Immature natural killer cell (primary cell): ENCODE measurements around the gene PRPS1L1. TPM values are rescaled to one million over a fixed set of nuclear protein-coding genes. Genes with fewer than 3 reads are reported as not detected.

Experiments
- DNase-seq, 3 donors: peaks; one replicate each; pipeline ENCODE4 v3.0.0; 2022; ENCODE audit warnings: mixed read lengths in 1 of 3
- H3K27ac Mint-ChIP-seq, 6 donors: one replicate each; pipeline ENCODE4 v1.8.0; 2020; ENCODE audit warnings: mixed read lengths in 6 of 6, mild to moderate bottlenecking in 5 of 6, inconsistent platforms in 4 of 6, moderate library complexity in 3 of 6
- H3K27me3 Mint-ChIP-seq, 3 donors: one replicate each; pipeline ENCODE4 v1.8.0; 2020 to 2021; ENCODE audit warnings: low read depth in 3 of 3, mild to moderate bottlenecking in 3 of 3, mixed read lengths in 3 of 3, moderate library complexity in 3 of 3, inconsistent platforms in 1 of 3
- H3K36me3 Mint-ChIP-seq, 3 donors: one replicate each; pipeline ENCODE4 v1.8.0; 2020; ENCODE audit warnings: mixed read lengths in 3 of 3, inconsistent platforms in 2 of 3, mild to moderate bottlenecking in 2 of 3
- H3K4me1 Mint-ChIP-seq, 2 donors: one replicate each; pipeline ENCODE4 v1.8.0; 2020; ENCODE audit warnings: inconsistent platforms in 2 of 2, mild to moderate bottlenecking in 2 of 2, mixed read lengths in 2 of 2, moderate library complexity in 1 of 2
- H3K4me3 Mint-ChIP-seq, 5 donors: one replicate each; pipeline ENCODE4 v1.8.0; 2020; ENCODE audit warnings: mild to moderate bottlenecking in 5 of 5, mixed read lengths in 5 of 5, inconsistent platforms in 3 of 5, moderate library complexity in 3 of 5
- H3K9me3 Mint-ChIP-seq, 6 donors: one replicate each; pipeline ENCODE4 v1.8.0; 2020; ENCODE audit warnings: mild to moderate bottlenecking in 6 of 6, mixed read lengths in 6 of 6, inconsistent platforms in 4 of 6, moderate library complexity in 3 of 6
- polyA plus RNA-seq, 3 donors: library from polyadenylated mRNA; unstranded; fragments of 300-500 nt; fragmentation: Illumina TruSeq; gene quantifications; one replicate each; pipeline ENCODE4 v1.2.3, GENCODE V29; 2021

PRPS1L1 gene
- polyA plus RNA-seq, 3 donors from 2014 or later, result not detected

DNA sequence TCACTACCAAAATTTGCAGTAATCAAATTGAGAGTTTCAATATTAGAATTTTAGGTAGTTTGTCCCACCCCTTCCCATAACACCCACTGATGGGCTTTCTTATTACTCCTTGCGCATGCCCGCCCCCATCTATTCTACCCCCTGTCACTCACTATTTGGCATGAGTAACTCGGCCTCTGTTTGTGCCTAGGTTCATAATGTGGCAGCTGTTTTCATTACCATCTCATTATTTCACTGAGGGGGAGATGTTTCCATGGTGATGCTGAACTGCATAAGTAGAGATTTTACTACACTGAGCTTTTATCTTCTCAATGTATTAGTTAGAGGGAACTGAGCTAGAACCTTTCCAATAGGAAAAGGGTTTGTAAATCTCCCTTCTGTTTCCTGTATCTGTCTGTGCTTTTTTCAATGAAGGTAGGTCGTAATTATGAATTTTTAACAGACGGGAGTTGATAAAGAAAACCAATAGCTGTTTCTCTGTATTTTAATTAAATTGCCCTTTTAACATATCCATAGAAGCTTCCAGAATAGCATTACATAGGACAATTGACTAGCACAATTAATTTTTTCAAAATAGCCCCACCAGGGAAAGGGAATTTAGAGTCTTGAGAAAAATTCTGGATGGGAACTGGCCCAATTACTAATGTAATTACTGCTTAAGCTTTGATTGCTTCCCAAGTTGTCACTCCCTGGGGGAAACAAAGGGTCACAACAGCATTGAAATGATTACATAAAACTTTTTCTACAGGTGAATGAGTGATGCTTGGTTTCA, 33.4 kb downstream of the PRPS1L1 start:
- no peak for DNase-seq
- Mint-ChIP-seq H3K4me3 (no peak overlapping the region), H3K4me1 (no peaks in the 10 kb centered on the region), H3K36me3 (no peaks in the 10 kb centered on the region), H3K27me3 (peaks cover 4 to 6% (median 5%) of the 10 kb centered on the region in 3 donors), H3K27ac (no peak overlapping the region), H3K9me3 (no peaks in the 10 kb centered on the region)

GRCh38 chr7:17991866-17992648, 35.6 kb downstream of the PRPS1L1 start:
- Mint-ChIP-seq H3K27ac (no peak overlapping the region), H3K9me3 (no peaks in the 10 kb centered on the region)
- no peak for DNase-seq

DNA sequence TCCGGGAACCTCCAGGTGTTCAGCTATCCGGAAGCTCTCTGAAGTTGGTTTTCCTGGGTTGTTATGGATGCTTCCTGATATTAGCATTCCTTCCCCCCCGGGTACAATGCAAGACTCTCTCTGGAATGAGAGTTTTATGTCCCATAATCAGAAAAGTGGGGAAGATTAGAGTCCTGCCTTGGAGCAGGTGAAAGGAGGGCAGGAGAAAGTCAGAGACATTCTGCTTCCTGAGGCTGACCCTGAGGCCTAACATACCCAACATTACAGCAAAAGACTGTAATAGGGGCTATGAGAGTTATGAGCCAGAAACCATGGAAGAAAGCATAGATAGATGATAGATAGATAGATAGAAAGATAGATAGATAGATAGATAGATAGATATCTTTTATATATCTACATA, 36.9 kb downstream of the PRPS1L1 start:
- no peaks in the 10 kb centered on the region for H3K9me3 Mint-ChIP-seq
- H3K27me3 Mint-ChIP-seq, result peaks cover 2 to 6% (median 5%) of the 10 kb centered on the region in 3 donors
- no peak overlapping the region for H3K27ac Mint-ChIP-seq
- H3K36me3 Mint-ChIP-seq, result no peaks in the 10 kb centered on the region
- no peaks in the 10 kb centered on the region for H3K4me1 Mint-ChIP-seq
- DNase-seq, result no peak
- H3K4me3 Mint-ChIP-seq, result no peak overlapping the region

More at GRCh38 chr7:17991866-17992648, 35.6 kb downstream of the PRPS1L1 start:
- Mint-ChIP-seq H3K36me3 (no peaks in the 10 kb centered on the region), H3K27me3 (peaks cover 4 to 6% (median 5%) of the 10 kb centered on the region in 3 donors), H3K4me1 (no peaks in the 10 kb centered on the region), H3K4me3 (no peak overlapping the region)

- peaks cover 0 to 6% (median 2%) of the 10 kb centered on the region in 3 donors for H3K27me3 Mint-ChIP-seq
- H3K36me3 Mint-ChIP-seq, result no peaks in the 10 kb centered on the region
- DNase-seq, result no peak
Measured at GRCh38 chr7:17989546-17989945, 38.1 kb downstream of the PRPS1L1 start.

DNA sequence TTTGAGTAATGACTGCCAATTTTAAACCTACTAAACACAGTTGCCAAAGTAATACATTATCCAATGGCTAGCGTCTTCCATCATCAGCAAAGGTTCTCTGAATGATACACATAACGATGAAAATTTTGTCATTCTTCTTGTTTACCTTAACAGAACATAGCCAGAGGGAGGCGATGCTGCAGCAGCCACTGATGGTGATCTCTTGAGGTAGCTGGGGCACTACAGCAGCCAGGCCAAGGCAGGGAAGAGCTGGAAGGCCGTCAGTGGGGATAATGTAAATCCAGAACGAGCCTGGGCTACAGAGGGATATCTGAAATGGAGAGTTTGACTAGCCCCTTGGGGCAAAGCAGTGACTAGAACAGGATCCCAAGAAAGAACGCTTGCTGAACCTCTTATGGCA, 38.8 kb downstream of the PRPS1L1 start:
- H3K4me1 Mint-ChIP-seq, result no peaks in the 10 kb centered on the region
- no peak overlapping the region for H3K27ac Mint-ChIP-seq
- no peaks in the 10 kb centered on the region for H3K36me3 Mint-ChIP-seq
- DNase-seq, result no peak
- peaks cover 0 to 6% (median 2%) of the 10 kb centered on the region in 3 donors for H3K27me3 Mint-ChIP-seq
- H3K9me3 Mint-ChIP-seq, result no peaks in the 10 kb centered on the region
- no peak overlapping the region for H3K4me3 Mint-ChIP-seq

More at GRCh38 chr7:17989546-17989945, 38.1 kb downstream of the PRPS1L1 start:
- H3K4me1 Mint-ChIP-seq, result no peaks in the 10 kb centered on the region
- no peaks in the 10 kb centered on the region for H3K9me3 Mint-ChIP-seq
- H3K4me3 Mint-ChIP-seq, result no peak overlapping the region
- H3K27ac Mint-ChIP-seq, result no peak overlapping the region

DNA sequence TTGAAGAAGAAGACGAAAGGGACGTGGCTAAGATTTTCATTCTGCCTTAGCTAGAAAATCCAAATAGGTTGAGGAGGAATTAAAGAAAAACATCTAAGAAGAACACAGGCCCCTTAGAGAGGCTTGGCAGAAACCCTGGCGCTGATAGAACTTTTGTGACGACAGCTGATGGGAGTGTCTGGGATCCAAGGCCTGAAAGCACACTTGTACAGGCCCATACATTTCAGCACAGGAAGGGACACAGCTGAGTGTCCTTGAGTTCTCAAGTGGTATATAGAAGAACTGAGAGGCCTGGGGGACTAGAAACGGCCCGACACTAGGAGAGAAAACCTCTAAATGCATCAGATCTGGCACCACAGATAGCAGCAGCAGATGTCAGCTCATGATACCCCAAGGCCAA, 39.5 kb downstream of the PRPS1L1 start:
- DNase-seq, result no peak
- no peaks in the 10 kb centered on the region for H3K36me3 Mint-ChIP-seq
- H3K9me3 Mint-ChIP-seq, result no peaks in the 10 kb centered on the region
- no peak overlapping the region for H3K4me3 Mint-ChIP-seq
- H3K27ac Mint-ChIP-seq, result no peak overlapping the region
- no peaks in the 10 kb centered on the region for H3K4me1 Mint-ChIP-seq
- H3K27me3 Mint-ChIP-seq, result peaks cover 0 to 6% (median 2%) of the 10 kb centered on the region in 3 donors

- no peak for DNase-seq
- Mint-ChIP-seq H3K36me3 (no peaks in the 10 kb centered on the region), H3K4me3 (no peak overlapping the region), H3K4me1 (no peaks in the 10 kb centered on the region), H3K27me3 (peaks cover 0 to 1% (median 0%) of the 10 kb centered on the region in 3 donors), H3K9me3 (peaks cover 0 to 2% (median 0%) of the 10 kb centered on the region in 6 donors), H3K27ac (no peak overlapping the region)
Measured at GRCh38 chr7:17986851-17987250, 40.8 kb downstream of the PRPS1L1 start.

GRCh38 chr7:17985473-17986239, 42.0 kb downstream of the PRPS1L1 start:
- no peaks in the 10 kb centered on the region for H3K36me3 Mint-ChIP-seq
- no peaks in the 10 kb centered on the region for H3K4me1 Mint-ChIP-seq
- DNase-seq, result no peak
- peaks cover 0 to 2% (median 0%) of the 10 kb centered on the region in 6 donors for H3K9me3 Mint-ChIP-seq
- H3K27me3 Mint-ChIP-seq, result no peaks in the 10 kb centered on the region
- H3K4me3 Mint-ChIP-seq, result no peak overlapping the region
- H3K27ac Mint-ChIP-seq, result no peak overlapping the region

- Mint-ChIP-seq H3K27me3 (no peaks in the 10 kb centered on the region), H3K9me3 (peaks cover 0 to 2% (median 0%) of the 10 kb centered on the region in 6 donors), H3K4me3 (no peak overlapping the region), H3K4me1 (no peaks in the 10 kb centered on the region), H3K27ac (no peak overlapping the region), H3K36me3 (no peaks in the 10 kb centered on the region)
- DNase-seq, result no peak
Measured at GRCh38 chr7:17984288-17984687, 43.4 kb downstream of the PRPS1L1 start.

DNA sequence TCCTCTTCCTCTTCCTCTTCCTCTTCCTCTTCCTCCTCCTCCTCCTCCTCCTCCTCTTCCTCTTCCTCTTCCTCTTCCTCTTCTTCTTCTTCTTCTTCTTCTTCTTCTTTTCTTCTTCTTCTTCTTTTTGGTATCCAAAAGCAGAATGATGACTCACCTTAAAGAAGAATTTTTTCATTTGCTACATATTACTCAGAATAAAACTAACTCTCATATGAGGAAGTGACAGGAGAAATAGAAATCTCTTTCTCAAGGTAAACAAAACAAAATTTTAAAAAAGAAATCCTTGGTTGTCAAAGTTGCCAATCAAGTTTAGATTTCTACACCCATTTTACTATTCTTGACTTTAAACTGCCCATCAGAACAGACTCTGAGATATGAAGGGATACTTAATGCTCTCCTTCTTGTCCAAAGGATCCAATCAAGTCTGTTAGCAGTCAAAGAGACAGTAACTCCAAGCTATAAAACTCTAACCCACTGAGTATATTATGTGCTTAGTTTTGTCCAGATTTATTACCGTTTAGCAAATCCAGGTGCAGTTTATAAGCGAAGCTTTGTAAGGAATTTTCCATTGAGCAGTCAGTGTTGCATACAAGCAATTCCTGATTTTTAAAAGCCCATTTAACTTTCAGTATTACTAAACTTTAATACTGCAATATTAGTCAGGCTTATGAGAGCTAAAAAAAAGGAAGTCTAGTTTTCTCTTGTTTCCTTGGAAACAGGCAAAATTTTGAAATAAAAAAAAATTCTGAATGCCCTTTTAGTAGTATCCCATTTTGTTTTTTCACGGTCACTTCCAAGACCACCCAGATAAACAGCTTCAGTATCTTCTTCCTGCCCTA, 44.2 kb downstream of the PRPS1L1 start:
- Mint-ChIP-seq H3K27me3 (no peaks in the 10 kb centered on the region), H3K4me1 (no peaks in the 10 kb centered on the region), H3K4me3 (no peak overlapping the region), H3K9me3 (peaks cover 0 to 2% (median 0%) of the 10 kb centered on the region in 6 donors), H3K27ac (no peak overlapping the region), H3K36me3 (no peaks in the 10 kb centered on the region)
- DNase-seq, result no peak

DNA sequence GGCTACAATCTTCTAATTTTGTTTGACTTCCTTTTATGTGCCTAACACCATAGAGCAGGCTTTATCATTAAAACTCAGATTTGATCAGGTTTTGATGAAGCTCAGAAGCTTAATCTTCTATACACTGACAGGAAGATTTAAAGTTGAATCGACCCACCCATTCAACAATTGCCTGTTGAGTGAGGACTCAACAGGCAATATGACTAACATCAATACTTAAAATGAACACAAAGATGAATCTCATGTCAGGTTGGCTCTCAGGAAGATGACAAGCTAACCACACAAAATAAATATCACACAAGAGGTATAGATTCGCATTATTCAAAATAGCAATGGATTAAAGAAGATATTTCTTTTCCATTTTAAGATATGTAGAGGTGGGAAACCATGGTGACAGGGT, 50.7 kb downstream of the PRPS1L1 start:
- no peak overlapping the region for H3K27ac Mint-ChIP-seq

More for the DNA sequence above, 50.7 kb downstream of the PRPS1L1 start:
- no peaks in the 10 kb centered on the region for H3K4me1 Mint-ChIP-seq
- H3K36me3 Mint-ChIP-seq, result no peaks in the 10 kb centered on the region
- peaks cover 0 to 4% (median 2%) of the 10 kb centered on the region in 3 donors for H3K27me3 Mint-ChIP-seq
- no peaks in the 10 kb centered on the region for H3K9me3 Mint-ChIP-seq
- no peak overlapping the region for H3K4me3 Mint-ChIP-seq
- no peak for DNase-seq
